HepG2 (cell line): ENCODE measurements around the gene COL10A1. TPM values are rescaled to one million over a fixed set of nuclear protein-coding genes. Genes with fewer than 3 reads are reported as not detected.

Experiments used
- ATF7-NPFF ChIP-seq: sonication (generic); formaldehyde crosslinking; IDR thresholded peaks from 2 replicates; pipeline ENCODE4 v1.8.1; 2023; ENCODE audit warnings: mild to moderate bottlenecking, low read depth, missing genetic modification reagents, moderate library complexity
- CEBPG ChIP-seq: IDR thresholded peaks from 2 replicates; pipeline ENCODE4 v1.6.1; 2016
- HMGA1 ChIP-seq: sonication (generic); formaldehyde crosslinking; conservative IDR thresholded peaks from 2 replicates; pipeline ENCODE4 v1.4.0; 2020; ENCODE audit warnings: missing genetic modification reagents
- HNRNPL ChIP-seq: fragments of 200-400 bp; formaldehyde crosslinking; IDR thresholded peaks from 2 replicates; pipeline ENCODE4 v1.6.1; 2017; ENCODE audit warnings: mild to moderate bottlenecking, low read depth, low read length
- KMT2A ChIP-seq: sonication (generic); formaldehyde crosslinking; IDR thresholded peaks from 2 replicates; pipeline ENCODE4 v1.4.0; 2020; ENCODE audit warnings: missing genetic modification reagents
- SMARCC2 ChIP-seq: fragments of 450-650 bp; IDR thresholded peaks from 2 replicates; pipeline ENCODE4 v1.6.1; 2017; ENCODE audit warnings: antibody characterized with exemption, mild to moderate bottlenecking
- SP5 ChIP-seq: IDR thresholded peaks from 2 replicates; pipeline ENCODE4 v1.6.1; 2016; ENCODE audit warnings: low read depth, borderline replicate concordance
- ZBTB42 ChIP-seq: sonication (generic); formaldehyde crosslinking; IDR thresholded peaks from 2 replicates; pipeline ENCODE4 v1.5.0; 2020; ENCODE audit warnings: mild to moderate bottlenecking, missing genetic modification reagents
- ZFYVE20 ChIP-seq: sonication (generic); formaldehyde crosslinking; IDR thresholded peaks from 2 replicates; pipeline ENCODE4 v1.8.0; 2023; ENCODE audit warnings: low read depth, mild to moderate bottlenecking, moderate library complexity, missing genetic modification reagents, borderline replicate concordance
- ZNF33A ChIP-seq: sonication (generic); formaldehyde crosslinking; IDR thresholded peaks from 2 replicates; pipeline ENCODE4 v1.5.1; 2020; ENCODE audit warnings: missing genetic modification reagents, mild to moderate bottlenecking, moderate library complexity, borderline replicate concordance
- ZNF605 ChIP-seq: sonication (generic); formaldehyde crosslinking; IDR thresholded peaks from 2 replicates; pipeline ENCODE4 v1.8.0; 2022; ENCODE audit warnings: mild to moderate bottlenecking, missing genetic modification reagents
- ZNF713 ChIP-seq: sonication (generic); formaldehyde crosslinking; IDR thresholded peaks from 2 replicates; pipeline ENCODE4 v1.4.0; 2020; ENCODE audit warnings: mild to moderate bottlenecking, missing genetic modification reagents
- ZNF850 ChIP-seq: sonication (generic); formaldehyde crosslinking; conservative IDR thresholded peaks from 2 replicates; pipeline ENCODE4 v1.9.0; 2021; ENCODE audit warnings: mild to moderate bottlenecking, missing genetic modification reagents
- ZSCAN25 ChIP-seq: sonication (generic); formaldehyde crosslinking; IDR thresholded peaks from 2 replicates; pipeline ENCODE4 v1.8.0; 2022; ENCODE audit warnings: mild to moderate bottlenecking, missing genetic modification reagents
- polyA plus RNA-seq, 8 experiments: library from polyadenylated mRNA; depleted of rRNA in 3 of 8; stranded (reverse) in 7 of 8; unstranded in 1 of 8; fragments of >200 nt; fragmentation: Illumina TruSeq in 4 of 8; extraction: Trizol in 4 of 8; gene quantifications; 2 replicates each; pipeline versions ENCODE4 v1.2.1 to v1.2.3, GENCODE V29; 2011 to 2016; ENCODE audit warnings: low read depth in 4 of 8, missing spikeins in 1 of 8, mixed read lengths in 1 of 8; ENCODE audit not compliant: insufficient read depth in 1 of 8
- total RNA-seq, 5 experiments: library from RNA; depleted of rRNA; stranded (reverse); fragments of >200 nt; fragmentation: Illumina TruSeq; extraction: Trizol; gene quantifications; 2 replicates each; pipeline ENCODE4 v1.2.3, GENCODE V29; 2016; ENCODE audit warnings: low read depth in 1 of 5
- TF ChIP-seq, protein P1 (sequence below): sonication (generic); formaldehyde crosslinking; conservative IDR thresholded peaks from 2 replicates; pipeline ENCODE4 v1.4.0; 2020; ENCODE audit warnings: missing genetic modification reagents
- TF ChIP-seq, protein P2 (sequence below): sonication (generic); formaldehyde crosslinking; IDR thresholded peaks from 2 replicates; pipeline ENCODE4 v1.4.0; 2020; ENCODE audit warnings: missing genetic modification reagents, mild to moderate bottlenecking, borderline replicate concordance
- TF ChIP-seq, protein P3 (sequence below): sonication (generic); formaldehyde crosslinking; IDR thresholded peaks from 2 replicates; pipeline ENCODE4 v1.8.0; 2022; ENCODE audit warnings: mild to moderate bottlenecking, missing genetic modification reagents
- TF ChIP-seq, protein P4 (sequence below): IDR thresholded peaks from 2 replicates; pipeline ENCODE4 v1.6.1; 2016; ENCODE audit warnings: missing compliant biosample characterization, missing genetic modification reagents, borderline replicate concordance
- TF ChIP-seq, protein P5 (sequence below): sonication (generic); formaldehyde crosslinking; conservative IDR thresholded peaks from 2 replicates; pipeline ENCODE4 v1.8.0; 2022; ENCODE audit warnings: low read depth, missing genetic modification reagents

COL10A1 gene
- total and polyA plus RNA-seq, 2 of the 13 experiments (the other 11 are each of a cell fraction or from before 2014, with no cell fraction given): 0.07 TPM; not detected in 1

DNA sequence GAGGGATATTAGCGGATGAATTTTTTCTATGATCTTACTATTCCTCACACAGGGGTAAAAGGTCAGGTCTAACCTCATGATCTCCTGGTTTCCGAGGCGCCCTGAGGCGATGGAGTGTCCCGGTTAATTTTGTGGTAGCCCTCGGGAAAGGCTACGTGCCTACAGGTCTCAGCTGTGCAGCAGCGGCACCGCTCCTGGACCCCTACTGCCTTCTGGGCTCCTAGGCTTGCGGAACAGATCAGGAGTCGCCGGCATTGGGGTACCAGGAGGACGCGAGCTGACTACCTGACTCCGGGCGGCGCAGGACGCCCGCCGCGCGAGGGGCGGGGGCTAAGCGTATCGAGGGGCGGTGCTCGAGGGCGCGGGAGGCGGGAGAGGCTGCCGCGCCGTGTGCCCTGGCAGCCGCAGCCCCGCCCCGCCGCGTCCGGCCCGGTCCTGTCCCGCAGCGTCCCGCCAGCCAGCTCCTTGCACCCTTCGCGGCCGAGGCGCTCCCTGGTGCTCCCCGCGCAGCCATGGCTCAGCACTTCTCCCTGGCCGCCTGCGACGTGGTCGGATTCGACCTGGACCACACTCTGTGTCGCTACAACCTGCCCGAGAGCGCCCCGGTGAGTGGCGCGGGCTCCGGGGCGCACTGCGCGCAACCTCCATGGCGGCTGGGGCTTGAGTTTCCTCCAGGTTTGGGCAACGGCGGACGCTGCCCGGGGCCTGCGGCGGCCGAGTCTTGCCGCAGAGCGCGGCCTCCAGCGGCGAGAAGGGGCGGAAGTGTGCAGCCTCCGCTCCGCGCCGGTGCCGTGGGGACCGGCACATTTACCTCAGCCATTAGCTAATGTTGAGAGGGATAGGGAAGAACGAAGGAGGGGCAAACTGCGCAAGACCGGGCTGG lies 25.3 kb downstream of the COL10A1 start, which contains the start of gene NT5DC1 (continued):
- TF ChIP-seq ZNF850 (CRISPR knock-in tag) (no peak), SP5 (CRISPR knock-in tag) (no peak; the same call in none of the 2 replicates), HNRNPL (peak; percentile 61; the same call in 1 of the 2 replicates), SMARCC2 (no peak), ZNF713 (no peak), ZNF33A (no peak), ZBTB42 (0 out of 2 replicates have a peak, but pooled peaks have one; percentile 77), ATF7-NPFF (peak; percentile 98), ZFYVE20 (CRISPR knock-in tag) (peak; percentile 78; the same call in 1 of the 2 replicates), ZNF605 (CRISPR knock-in tag) (peak; percentile 96), KMT2A (peak; percentile 96), HMGA1 (CRISPR knock-in tag) (no peak), ZSCAN25 (peak; percentile 76; the same call in 1 of the 2 replicates), CEBPG (CRISPR knock-in tag) (peak; percentile 60)
- TF ChIP-seq, protein P1, sequence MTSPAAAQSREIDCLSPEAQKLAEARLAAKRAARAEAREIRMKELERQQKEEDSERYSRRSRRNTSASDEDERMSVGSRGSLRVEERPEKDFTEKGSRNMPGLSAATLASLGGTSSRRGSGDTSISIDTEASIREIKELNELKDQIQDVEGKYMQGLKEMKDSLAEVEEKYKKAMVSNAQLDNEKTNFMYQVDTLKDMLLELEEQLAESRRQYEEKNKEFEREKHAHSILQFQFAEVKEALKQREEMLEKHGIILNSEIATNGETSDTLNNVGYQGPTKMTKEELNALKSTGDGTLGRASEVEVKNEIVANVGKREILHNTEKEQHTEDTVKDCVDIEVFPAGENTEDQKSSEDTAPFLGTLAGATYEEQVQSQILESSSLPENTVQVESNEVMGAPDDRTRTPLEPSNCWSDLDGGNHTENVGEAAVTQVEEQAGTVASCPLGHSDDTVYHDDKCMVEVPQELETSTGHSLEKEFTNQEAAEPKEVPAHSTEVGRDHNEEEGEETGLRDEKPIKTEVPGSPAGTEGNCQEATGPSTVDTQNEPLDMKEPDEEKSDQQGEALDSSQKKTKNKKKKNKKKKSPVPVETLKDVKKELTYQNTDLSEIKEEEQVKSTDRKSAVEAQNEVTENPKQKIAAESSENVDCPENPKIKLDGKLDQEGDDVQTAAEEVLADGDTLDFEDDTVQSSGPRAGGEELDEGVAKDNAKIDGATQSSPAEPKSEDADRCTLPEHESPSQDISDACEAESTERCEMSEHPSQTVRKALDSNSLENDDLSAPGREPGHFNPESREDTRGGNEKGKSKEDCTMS (CRISPR knock-in tag): no peak
- TF ChIP-seq, protein P2, sequence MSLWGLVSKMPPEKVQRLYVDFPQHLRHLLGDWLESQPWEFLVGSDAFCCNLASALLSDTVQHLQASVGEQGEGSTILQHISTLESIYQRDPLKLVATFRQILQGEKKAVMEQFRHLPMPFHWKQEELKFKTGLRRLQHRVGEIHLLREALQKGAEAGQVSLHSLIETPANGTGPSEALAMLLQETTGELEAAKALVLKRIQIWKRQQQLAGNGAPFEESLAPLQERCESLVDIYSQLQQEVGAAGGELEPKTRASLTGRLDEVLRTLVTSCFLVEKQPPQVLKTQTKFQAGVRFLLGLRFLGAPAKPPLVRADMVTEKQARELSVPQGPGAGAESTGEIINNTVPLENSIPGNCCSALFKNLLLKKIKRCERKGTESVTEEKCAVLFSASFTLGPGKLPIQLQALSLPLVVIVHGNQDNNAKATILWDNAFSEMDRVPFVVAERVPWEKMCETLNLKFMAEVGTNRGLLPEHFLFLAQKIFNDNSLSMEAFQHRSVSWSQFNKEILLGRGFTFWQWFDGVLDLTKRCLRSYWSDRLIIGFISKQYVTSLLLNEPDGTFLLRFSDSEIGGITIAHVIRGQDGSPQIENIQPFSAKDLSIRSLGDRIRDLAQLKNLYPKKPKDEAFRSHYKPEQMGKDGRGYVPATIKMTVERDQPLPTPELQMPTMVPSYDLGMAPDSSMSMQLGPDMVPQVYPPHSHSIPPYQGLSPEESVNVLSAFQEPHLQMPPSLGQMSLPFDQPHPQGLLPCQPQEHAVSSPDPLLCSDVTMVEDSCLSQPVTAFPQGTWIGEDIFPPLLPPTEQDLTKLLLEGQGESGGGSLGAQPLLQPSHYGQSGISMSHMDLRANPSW (CRISPR knock-in tag): no peak
- TF ChIP-seq, protein P3, sequence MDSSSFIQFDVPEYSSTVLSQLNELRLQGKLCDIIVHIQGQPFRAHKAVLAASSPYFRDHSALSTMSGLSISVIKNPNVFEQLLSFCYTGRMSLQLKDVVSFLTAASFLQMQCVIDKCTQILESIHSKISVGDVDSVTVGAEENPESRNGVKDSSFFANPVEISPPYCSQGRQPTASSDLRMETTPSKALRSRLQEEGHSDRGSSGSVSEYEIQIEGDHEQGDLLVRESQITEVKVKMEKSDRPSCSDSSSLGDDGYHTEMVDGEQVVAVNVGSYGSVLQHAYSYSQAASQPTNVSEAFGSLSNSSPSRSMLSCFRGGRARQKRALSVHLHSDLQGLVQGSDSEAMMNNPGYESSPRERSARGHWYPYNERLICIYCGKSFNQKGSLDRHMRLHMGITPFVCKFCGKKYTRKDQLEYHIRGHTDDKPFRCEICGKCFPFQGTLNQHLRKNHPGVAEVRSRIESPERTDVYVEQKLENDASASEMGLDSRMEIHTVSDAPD (CRISPR knock-in tag): no peak
- TF ChIP-seq, protein P4, sequence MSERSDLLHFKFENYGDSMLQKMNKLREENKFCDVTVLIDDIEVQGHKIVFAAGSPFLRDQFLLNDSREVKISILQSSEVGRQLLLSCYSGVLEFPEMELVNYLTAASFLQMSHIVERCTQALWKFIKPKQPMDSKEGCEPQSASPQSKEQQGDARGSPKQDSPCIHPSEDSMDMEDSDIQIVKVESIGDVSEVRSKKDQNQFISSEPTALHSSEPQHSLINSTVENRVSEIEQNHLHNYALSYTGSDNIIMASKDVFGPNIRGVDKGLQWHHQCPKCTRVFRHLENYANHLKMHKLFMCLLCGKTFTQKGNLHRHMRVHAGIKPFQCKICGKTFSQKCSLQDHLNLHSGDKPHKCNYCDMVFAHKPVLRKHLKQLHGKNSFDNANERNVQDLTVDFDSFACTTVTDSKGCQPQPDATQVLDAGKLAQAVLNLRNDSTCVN (CRISPR knock-in tag): peak; percentile 17; the same call in 1 of the 2 replicates
- TF ChIP-seq, protein P5, sequence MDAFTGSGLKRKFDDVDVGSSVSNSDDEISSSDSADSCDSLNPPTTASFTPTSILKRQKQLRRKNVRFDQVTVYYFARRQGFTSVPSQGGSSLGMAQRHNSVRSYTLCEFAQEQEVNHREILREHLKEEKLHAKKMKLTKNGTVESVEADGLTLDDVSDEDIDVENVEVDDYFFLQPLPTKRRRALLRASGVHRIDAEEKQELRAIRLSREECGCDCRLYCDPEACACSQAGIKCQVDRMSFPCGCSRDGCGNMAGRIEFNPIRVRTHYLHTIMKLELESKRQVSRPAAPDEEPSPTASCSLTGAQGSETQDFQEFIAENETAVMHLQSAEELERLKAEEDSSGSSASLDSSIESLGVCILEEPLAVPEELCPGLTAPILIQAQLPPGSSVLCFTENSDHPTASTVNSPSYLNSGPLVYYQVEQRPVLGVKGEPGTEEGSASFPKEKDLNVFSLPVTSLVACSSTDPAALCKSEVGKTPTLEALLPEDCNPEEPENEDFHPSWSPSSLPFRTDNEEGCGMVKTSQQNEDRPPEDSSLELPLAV (CRISPR knock-in tag): no peak
